CD4-positive, alpha-beta T cell (primary cell): ENCODE results near the gene GRIA1. TPM values are rescaled to one million over a fixed set of nuclear protein-coding genes. Genes with fewer than 3 reads are reported as not detected.

Experiments used
- ATAC-seq: fragments of 200-7000 bp; cut with Tn5 transposase; one replicate; pipeline ENCODE4 v1.10.0; 2022; ENCODE audit warnings: mild to moderate bottlenecking; ENCODE audit not compliant: poor library complexity
- CTCF ChIA-PET: fragments of 350-600 bp; sonication (Branson Sonifier 250); formaldehyde crosslinking; loops from one replicate; lab custom pipeline; 2021; ENCODE audit warnings: antibody characterized with exemption, inconsistent platforms; lab: Charles Lee
- POLR2A ChIA-PET: fragments of 350-600 bp; sonication (Branson Sonifier 250); formaldehyde crosslinking; loops from one replicate; lab custom pipeline; 2021; ENCODE audit warnings: antibody characterized with exemption, inconsistent platforms; lab: Charles Lee
- DNase-seq, 14 experiments: peaks; one replicate each; pipeline ENCODE4 v3.0.0-alpha.2; 2013 to 2020; ENCODE audit warnings: mixed read lengths in 2 of 14
- H3K27ac ChIP-seq, 2 donors: one replicate each; pipeline versions ENCODE4 v1.5.1 to v1.7.0; 2013; ENCODE audit warnings: low read length in 2 of 2, low read depth in 1 of 2, mild to moderate bottlenecking in 1 of 2
- H3K27me3 ChIP-seq, 2 experiments: 1 replicate in 1 of 2; 2 replicates in 1 of 2; pipeline versions ENCODE4 v1.6.1 to v1.7.0; 2013; ENCODE audit warnings: low read length in 2 of 2, control low read depth in 1 of 2, mild to moderate bottlenecking in 1 of 2, moderate library complexity in 1 of 2; ENCODE audit not compliant: insufficient read depth in 2 of 2, control insufficient read depth in 1 of 2
- H3K36me3 ChIP-seq: one replicate; pipeline ENCODE4 v1.6.1; 2013; ENCODE audit warnings: low read length, control low read depth; ENCODE audit not compliant: insufficient read depth
- H3K4me1 ChIP-seq: one replicate; pipeline ENCODE4 v1.6.1; 2013; ENCODE audit warnings: low read length, control low read depth; ENCODE audit not compliant: insufficient read depth
- H3K4me3 ChIP-seq: one replicate; pipeline ENCODE4 v1.5.1; 2013; ENCODE audit warnings: mild to moderate bottlenecking, low read length, moderate library complexity
- H3K9me3 ChIP-seq, 2 experiments: 1 replicate in 1 of 2; 2 replicates in 1 of 2; pipeline versions ENCODE4 v1.6.1 to v1.7.0; 2013; ENCODE audit warnings: low read length in 2 of 2, mild to moderate bottlenecking in 2 of 2, control low read depth in 1 of 2, moderate library complexity in 1 of 2; ENCODE audit not compliant: control insufficient read depth in 1 of 2, insufficient read depth in 1 of 2
- H3K27ac Mint-ChIP-seq: one replicate; pipeline ENCODE4 v1.8.0; 2020; ENCODE audit warnings: mixed read lengths
- H3K27me3 Mint-ChIP-seq: one replicate; pipeline ENCODE4 v1.8.0; 2021; ENCODE audit warnings: mixed read lengths
- H3K36me3 Mint-ChIP-seq: one replicate; pipeline ENCODE4 v1.8.0; 2021; ENCODE audit warnings: low read depth, mixed read lengths
- H3K4me1 Mint-ChIP-seq: one replicate; pipeline ENCODE4 v1.8.0; 2021; ENCODE audit warnings: low read depth, mixed read lengths
- H3K4me3 Mint-ChIP-seq: one replicate; pipeline ENCODE4 v1.8.0; 2020; ENCODE audit warnings: mild to moderate bottlenecking, mixed read lengths
- H3K9me3 Mint-ChIP-seq: one replicate; pipeline ENCODE4 v1.8.0; 2020; ENCODE audit warnings: mixed read lengths
- CTCF ChIP-seq: fragments of 200-600 bp; IDR thresholded peaks from one replicate; pipeline ENCODE4 v1.8.0; 2022; ENCODE audit warnings: antibody characterized with exemption, mild to moderate bottlenecking
- intact Hi-C, 2 experiments: fragments of 100-400 bp; cut with DNase I in 1 of 2; cut with micrococcal nuclease in 1 of 2; formaldehyde crosslinking; loops; one replicate each; pipeline versions ENCODE4 v1.15.1 to v1.9.0; 2023 to 2025; cut with DNase I, micrococcal nuclease
- total RNA-seq, 174 experiments: library from RNA in 2 of 174; stranded (reverse) in 2 of 174; gene quantifications; one replicate each; pipeline ENCODE4 v1.2.3 and lab custom pipeline; 2021 to 2026

The GRIA1 gene
- total RNA-seq, 2 experiments from 2014 or later = not detected

- Histone ChIP-seq H3K4me1 (no peaks in the 10 kb centered on the region), H3K9me3 (peaks cover 0 to 4% of the 10 kb centered on the region in 2 experiments), H3K27me3 (no peaks in the 10 kb centered on the region), H3K36me3 (no peaks in the 10 kb centered on the region), H3K4me3 (no peak overlapping the region), H3K27ac (no peak overlapping the region)
- POLR2A ChIA-PET = no interaction called here
- DNase-seq (no peak), ATAC-seq (no peak)
- Mint-ChIP-seq H3K4me1 (no peaks in the 10 kb centered on the region), H3K36me3 (no peaks in the 10 kb centered on the region), H3K9me3 (no peaks in the 10 kb centered on the region), H3K27me3 (no peaks in the 10 kb centered on the region), H3K27ac (no peak overlapping the region), H3K4me3 (no peak overlapping the region)
- TF ChIP-seq CTCF = no peak
- intact Hi-C loops = no loop called here
- CTCF ChIA-PET = no interaction called here
These were observed 32.7 kb downstream of the GRIA1 start for GRCh38 chr5:153523211-153523610.

GRCh38 chr5:153523831-153524230, 33.4 kb downstream of the GRIA1 start:
- Histone ChIP-seq H3K27me3 (no peaks in the 10 kb centered on the region), H3K36me3 (no peaks in the 10 kb centered on the region), H3K9me3 (peaks cover 0 to 4% of the 10 kb centered on the region in 2 experiments), H3K27ac (no peak overlapping the region), H3K4me1 (no peaks in the 10 kb centered on the region), H3K4me3 (no peak overlapping the region)
- POLR2A ChIA-PET = no interaction called here
- H3K27me3 Mint-ChIP-seq = no peaks in the 10 kb centered on the region
- ATAC-seq (no peak), DNase-seq (no peak)
- no peak overlapping the region for H3K27ac Mint-ChIP-seq
- TF ChIP-seq CTCF = no peak
- intact Hi-C loops = no loop called here
- H3K4me1 Mint-ChIP-seq = no peaks in the 10 kb centered on the region
- no peaks in the 10 kb centered on the region for H3K9me3 Mint-ChIP-seq
- no peak overlapping the region for H3K4me3 Mint-ChIP-seq
- CTCF ChIA-PET = interaction anchor here (0.7 kb wide), 1 partner anchor 17 kb away, joined by 3 read pairs; no protein-coding TSS in a partner anchor
- no peaks in the 10 kb centered on the region for H3K36me3 Mint-ChIP-seq

- DNase-seq = no peak
- intact Hi-C loops = no loop called here
- no peak overlapping the region for H3K27ac ChIP-seq
- no peaks in the 10 kb centered on the region for H3K9me3 Mint-ChIP-seq
- no peak for ATAC-seq
- H3K36me3 Mint-ChIP-seq = no peaks in the 10 kb centered on the region
- H3K4me3 Mint-ChIP-seq = no peak overlapping the region
- H3K27ac Mint-ChIP-seq = no peak overlapping the region
- H3K4me1 Mint-ChIP-seq = no peaks in the 10 kb centered on the region
- H3K27me3 ChIP-seq = no peaks in the 10 kb centered on the region
- no peak for TF ChIP-seq CTCF
- H3K9me3 ChIP-seq = peaks cover 0 to 4% of the 10 kb centered on the region in 2 experiments
- ChIA-PET CTCF (no interaction called here), POLR2A (no interaction called here)
- no peak overlapping the region for H3K4me3 ChIP-seq
- H3K36me3 ChIP-seq = no peaks in the 10 kb centered on the region
- H3K4me1 ChIP-seq = no peaks in the 10 kb centered on the region
- no peaks in the 10 kb centered on the region for H3K27me3 Mint-ChIP-seq
These were observed 35.1 kb downstream of the GRIA1 start for GRCh38 chr5:153525536-153525935.
